ENCODE results near the gene FADS2. TPM values are rescaled to one million over a fixed set of nuclear protein-coding genes. Genes with fewer than 3 reads are reported as not detected.

FADS2 gene
- total RNA-seq, 2 experiments from 2014 or later, result 128 to 135 TPM

DNA sequence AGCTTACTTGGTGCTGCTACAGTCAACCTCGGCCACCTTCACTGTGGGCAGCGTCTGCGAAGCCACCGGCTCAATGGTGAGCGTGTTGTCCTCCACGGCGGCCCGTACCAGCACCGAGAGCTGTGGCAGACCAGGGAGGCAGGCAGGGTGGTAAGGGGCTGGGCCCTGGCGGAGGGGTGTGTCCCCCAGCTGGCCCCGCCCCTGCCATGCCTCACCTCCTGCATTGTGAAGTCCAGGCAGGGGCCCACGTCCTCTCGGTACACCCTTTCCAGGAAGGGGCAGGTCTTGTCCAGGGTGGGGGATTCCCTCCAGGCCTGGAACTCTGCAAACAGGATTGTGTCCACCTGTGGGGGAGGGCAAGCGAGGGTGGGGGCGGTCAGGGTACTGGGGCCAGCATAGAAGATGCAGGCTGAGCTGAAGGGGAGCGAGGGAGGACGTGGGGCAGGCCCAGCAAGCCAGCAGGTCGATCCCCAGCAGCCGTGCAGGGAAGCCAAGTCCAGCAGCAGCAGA, 76.5 kb downstream of the FADS2 start:
- DNase-seq, result no peak
- H3K27ac Mint-ChIP-seq, result no peak overlapping the region
- ChIA-PET CTCF (interaction anchor here (0.5 to 3.1 kb wide), 7 partner anchors 34 to 223 kb away, joined by 3 to 11 read pairs (median 3); no protein-coding TSS in a partner anchor), POLR2A (no interaction called here)
- no peak overlapping the region for H3K4me3 Mint-ChIP-seq
- no peaks in the 10 kb centered on the region for H3K9me3 Mint-ChIP-seq
- no peaks in the 10 kb centered on the region for H3K27me3 Mint-ChIP-seq
- H3K36me3 Mint-ChIP-seq (ENCODE audit: low read depth), result no peaks in the 10 kb centered on the region
- no peaks in the 10 kb centered on the region for H3K4me1 Mint-ChIP-seq

DNA sequence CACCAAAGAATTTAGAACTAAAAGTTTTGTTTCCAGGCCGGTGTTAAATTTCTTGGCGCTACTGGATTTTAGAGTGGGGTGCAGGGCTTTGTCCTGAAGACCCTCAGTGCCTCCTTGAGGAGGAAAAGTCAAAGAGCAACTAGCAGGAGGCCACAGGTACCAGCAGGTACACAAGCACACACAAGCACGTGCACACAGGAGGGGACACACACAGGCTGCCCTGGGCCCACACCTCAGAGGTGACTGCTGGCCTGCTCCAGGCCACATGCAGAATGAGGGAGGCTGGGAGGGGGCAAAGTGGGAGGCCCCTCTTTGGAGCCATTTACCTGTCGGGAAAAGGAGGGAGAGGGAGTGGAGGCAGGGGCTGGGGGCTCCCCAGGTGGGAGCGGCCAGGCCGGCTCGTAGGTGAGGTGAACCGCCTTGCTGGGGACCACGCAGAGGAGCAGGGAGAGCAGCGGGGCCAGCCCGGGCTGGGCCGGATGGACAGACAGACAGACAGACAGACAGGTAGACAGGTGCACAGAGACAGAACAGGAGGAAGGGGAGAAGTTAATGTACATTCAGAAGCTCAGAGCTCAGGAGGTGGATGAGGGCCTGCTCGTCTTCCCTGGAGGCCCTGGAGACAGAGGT, 77.1 kb downstream of the FADS2 start:
- ChIA-PET POLR2A (no interaction called here), CTCF (interaction anchor here (1.2 kb wide), 1 partner anchor 43 kb away, joined by 3 read pairs; no protein-coding TSS in a partner anchor)
- peak overlapping the region; percentile 31 for H3K27ac Mint-ChIP-seq

DNA sequence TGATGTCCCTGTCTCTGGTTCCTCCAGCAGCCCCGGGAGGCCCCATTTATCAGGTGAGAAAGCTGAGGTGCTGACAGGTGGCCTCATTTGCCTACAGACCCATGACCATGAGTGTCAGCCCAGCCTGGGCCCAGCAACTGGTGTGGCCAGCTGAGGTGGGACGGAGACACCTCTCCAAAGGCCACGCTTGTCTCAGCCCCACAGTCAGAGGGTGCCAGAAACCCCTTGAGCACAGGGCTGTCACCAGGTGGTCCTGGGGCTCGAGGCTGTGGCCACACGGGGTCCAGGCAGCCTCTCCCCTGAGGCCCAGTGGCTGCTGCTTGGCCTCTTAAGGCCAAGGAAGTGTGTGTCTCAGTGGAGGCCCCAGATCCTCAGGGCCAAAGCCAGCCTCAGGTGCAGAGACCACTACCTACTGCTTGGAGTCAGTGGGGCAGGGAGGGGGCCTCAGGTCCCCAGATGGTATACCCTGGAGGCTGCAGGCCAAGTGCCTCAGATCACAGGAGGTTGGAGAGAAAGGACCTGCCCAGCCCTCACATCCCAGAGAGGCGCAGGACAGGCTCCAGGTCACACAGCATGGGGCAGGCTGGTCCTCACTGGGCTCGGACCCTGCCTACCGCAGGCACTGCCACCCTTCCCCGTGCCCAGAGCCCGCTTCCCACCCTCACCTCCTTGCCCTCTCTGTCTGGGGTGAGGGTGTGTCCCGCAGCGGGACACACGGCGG, 77.9 kb downstream of the FADS2 start:
- Mint-ChIP-seq H3K4me1 (no peaks in the 10 kb centered on the region), H3K27ac (no peak overlapping the region), H3K27me3 (no peaks in the 10 kb centered on the region), H3K9me3 (no peaks in the 10 kb centered on the region), H3K4me3 (no peak overlapping the region), H3K36me3 (ENCODE audit: low read depth) (no peaks in the 10 kb centered on the region)
- no peak for DNase-seq
- POLR2A ChIA-PET, result no interaction called here
- CTCF ChIA-PET, result interaction anchor here (1.6 kb wide), 1 partner anchor 11 kb away, joined by 3 read pairs; the partner anchor contains the start of gene RAB3IL1

More for the DNA sequence above, 77.1 kb downstream of the FADS2 start:
- Mint-ChIP-seq H3K27me3 (no peaks in the 10 kb centered on the region), H3K36me3 (ENCODE audit: low read depth) (no peaks in the 10 kb centered on the region), H3K9me3 (no peaks in the 10 kb centered on the region), H3K4me3 (no peak overlapping the region), H3K4me1 (no peaks in the 10 kb centered on the region)
- no peak for DNase-seq

DNA sequence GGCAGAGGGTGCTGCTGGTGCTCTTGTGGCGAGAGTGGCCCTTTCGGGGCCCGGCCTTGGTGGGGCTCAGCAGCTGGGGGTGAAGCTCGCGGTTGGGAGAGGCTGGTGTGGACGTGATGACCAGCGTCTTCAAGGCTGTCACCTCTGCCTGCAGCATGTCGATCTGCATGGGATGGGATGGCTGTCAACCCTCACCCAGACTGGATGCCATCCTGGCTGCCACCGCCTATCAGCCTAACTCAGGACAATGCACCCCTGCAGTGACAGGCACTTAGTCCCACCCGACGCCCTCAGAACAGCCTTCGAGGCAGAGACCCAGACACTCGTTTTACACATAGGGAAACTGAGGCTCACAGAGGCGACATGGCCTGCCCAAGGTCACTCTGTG, 78.4 kb downstream of the FADS2 start:
- H3K4me1 Mint-ChIP-seq, result no peaks in the 10 kb centered on the region
- H3K36me3 Mint-ChIP-seq (ENCODE audit: low read depth), result no peaks in the 10 kb centered on the region
- no peak overlapping the region for H3K4me3 Mint-ChIP-seq
- POLR2A ChIA-PET, result no interaction called here
- H3K27ac Mint-ChIP-seq, result no peak overlapping the region
- no peaks in the 10 kb centered on the region for H3K27me3 Mint-ChIP-seq
- no peak for DNase-seq
- CTCF ChIA-PET, result interaction anchor here (1.3 to 2.6 kb wide), 4 partner anchors 8 to 203 kb away, joined by 3 to 10 read pairs (median 3); partner anchors contain the start of gene RAB3IL1
- H3K9me3 Mint-ChIP-seq, result no peaks in the 10 kb centered on the region

DNA sequence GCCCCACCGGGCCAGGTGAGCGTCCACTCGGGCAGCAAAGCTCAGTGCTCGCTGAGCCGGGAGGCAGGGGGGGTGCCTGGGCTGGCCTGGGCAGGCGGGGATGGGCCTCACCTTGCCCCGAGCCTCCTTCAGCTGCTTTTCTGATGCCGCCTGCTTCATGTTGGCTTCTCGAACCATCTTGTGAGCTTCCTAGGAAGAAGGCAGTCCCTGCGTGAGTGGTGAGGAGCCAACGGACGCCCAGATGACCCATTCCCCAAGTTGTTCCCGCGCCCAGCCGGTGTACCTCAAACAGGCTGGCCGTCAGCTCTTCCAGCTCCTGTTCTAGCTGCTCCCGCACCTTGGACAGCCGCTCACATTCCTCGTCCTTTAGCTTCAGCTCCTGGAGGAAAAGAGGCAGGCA, 79.2 kb downstream of the FADS2 start:
- ChIA-PET CTCF (interaction anchor here (1.0 to 2.6 kb wide), 7 partner anchors 9 to 202 kb away, joined by 3 to 10 read pairs (median 3); partner anchors contain the start of gene RAB3IL1), POLR2A (no interaction called here)
- Mint-ChIP-seq H3K36me3 (ENCODE audit: low read depth) (no peaks in the 10 kb centered on the region), H3K4me1 (no peaks in the 10 kb centered on the region), H3K27me3 (no peaks in the 10 kb centered on the region), H3K27ac (no peak overlapping the region), H3K4me3 (no peak overlapping the region), H3K9me3 (no peaks in the 10 kb centered on the region)
- no peak for DNase-seq

DNA sequence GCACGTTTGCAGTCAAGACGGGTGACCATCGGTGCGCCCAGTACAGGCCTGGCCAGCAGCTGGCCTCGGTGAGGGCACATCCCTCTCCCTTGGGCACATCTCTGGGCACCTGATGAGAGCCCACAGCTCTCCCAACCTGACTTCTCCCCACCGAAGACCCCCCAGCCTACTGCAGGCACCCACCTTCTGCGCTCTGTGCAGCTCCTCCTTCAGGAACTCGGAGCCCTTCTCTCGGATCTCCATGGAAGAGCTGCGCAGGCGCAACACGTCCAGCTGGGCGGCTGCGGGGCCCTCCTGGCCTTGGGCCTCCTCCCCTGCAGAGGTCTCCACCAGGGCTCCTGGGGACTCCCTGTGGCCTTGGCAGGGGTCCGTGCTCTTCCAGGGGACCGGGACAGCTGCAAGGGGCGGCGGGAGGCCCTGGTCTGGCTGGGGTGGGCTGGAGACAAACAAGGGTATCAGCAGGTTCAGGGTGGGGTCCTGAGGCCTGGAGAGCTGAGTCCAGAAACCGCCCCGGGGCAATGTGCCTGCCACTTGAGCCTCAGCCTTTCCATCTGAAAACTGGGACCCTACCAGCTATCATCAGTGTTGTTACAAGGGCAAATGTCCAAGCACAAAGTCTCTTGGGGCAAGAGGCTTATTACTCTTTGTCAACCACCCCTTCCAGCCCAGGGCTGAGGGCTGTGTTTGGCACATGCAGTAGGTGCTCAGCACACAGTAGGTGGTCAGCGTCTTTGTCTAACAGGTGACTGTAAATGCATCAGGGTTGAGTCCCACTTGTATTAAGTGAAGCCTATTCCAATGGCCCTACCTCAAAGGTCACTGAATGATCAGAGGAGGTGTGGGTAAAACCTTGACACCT, 80.0 kb downstream of the FADS2 start:
- no peaks in the 10 kb centered on the region for H3K4me1 Mint-ChIP-seq
- no peaks in the 10 kb centered on the region for H3K9me3 Mint-ChIP-seq
- H3K27ac Mint-ChIP-seq, result no peak overlapping the region
- H3K4me3 Mint-ChIP-seq, result no peak overlapping the region
- CTCF ChIA-PET, result interaction anchor here (0.7 to 2.6 kb wide), 9 partner anchors 8 to 201 kb away, joined by 3 to 10 read pairs (median 3); partner anchors contain the start of gene RAB3IL1
- no peak for DNase-seq
- H3K27me3 Mint-ChIP-seq, result no peaks in the 10 kb centered on the region
- POLR2A ChIA-PET, result no interaction called here
- no peaks in the 10 kb centered on the region for H3K36me3 Mint-ChIP-seq (ENCODE audit: low read depth)

DNA sequence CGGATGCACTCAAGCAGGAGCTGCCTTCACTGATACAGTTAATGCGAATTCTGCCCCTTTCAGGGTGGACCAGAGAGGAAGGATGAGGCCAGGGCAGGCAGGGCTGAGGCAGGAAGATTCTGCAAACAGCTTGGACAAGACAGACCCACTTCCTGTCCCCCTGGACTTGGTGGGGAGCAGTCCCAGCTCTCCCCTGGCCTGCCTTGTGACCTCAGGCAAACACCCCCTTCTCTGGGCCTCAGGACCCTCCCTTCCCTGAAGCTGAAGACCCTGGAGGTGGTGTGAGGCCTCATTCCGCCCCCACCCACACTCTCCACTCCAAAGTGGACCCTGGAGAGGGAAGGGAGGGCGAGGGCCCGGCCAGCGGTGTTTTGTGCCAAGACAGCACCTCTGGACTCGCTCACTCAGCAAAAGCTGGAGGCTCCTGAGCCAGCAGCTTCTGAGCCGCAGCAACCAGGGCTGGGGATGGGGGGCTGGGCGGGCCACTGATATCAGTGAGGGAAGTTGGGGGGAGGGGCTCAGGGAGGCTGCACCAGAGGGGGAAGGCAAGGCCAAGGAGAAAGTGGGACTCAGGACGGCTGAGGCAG, 80.7 kb downstream of the FADS2 start:
- Mint-ChIP-seq H3K4me3 (no peak overlapping the region), H3K9me3 (no peaks in the 10 kb centered on the region), H3K4me1 (no peaks in the 10 kb centered on the region), H3K27me3 (no peaks in the 10 kb centered on the region), H3K36me3 (ENCODE audit: low read depth) (no peaks in the 10 kb centered on the region), H3K27ac (no peak overlapping the region)
- ChIA-PET CTCF (interaction anchor here (1.1 to 2.6 kb wide), 4 partner anchors 11 to 173 kb away, joined by 3 to 10 read pairs (median 4); no protein-coding TSS in a partner anchor), POLR2A (no interaction called here)
- DNase-seq, result no peak

DNA sequence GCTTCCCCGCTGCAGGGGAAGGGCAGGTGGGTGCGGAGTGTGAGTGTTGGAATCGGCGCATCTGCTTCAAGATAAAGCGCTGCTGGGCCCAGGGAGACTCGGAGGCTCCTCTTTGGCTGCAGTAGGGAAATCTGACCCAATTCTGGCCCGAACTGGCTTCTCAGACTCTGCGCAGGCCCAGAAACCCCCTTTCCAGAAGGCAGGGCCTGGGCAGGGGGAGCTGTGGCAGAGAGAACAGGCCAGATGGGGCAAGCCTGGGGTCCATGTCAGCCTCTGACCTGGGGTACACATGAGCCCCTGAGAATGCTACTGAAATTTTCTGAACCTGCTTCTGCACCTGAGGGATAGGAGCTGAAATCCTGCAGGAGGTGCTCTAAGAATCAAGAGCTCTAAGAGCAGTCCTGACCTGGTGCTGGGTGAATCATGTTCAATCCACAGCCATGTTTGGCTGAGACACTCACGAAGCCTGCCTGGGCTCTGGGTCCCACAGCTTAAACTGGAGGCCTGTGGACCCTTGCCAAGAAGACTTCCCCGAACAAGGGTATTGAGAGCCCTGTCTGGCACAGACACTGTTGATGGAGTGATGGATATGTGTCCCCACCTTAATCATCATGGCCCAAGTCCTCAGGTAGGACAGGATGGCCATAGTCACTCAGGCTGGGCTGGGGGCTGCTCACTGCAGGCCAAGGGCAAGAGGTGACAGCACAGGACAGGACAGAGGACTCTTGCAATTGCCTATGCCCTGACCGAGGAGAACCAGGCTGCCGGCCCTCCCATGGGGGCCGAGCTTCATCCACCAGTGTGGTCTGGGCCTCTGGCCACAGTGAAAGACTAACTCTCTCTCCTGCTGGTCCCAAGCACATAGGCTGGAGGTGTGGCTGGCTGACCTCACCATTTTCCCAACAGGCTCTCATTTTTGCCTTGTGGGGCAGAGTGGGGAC, 82.4 kb downstream of the FADS2 start:
- Mint-ChIP-seq H3K27ac (no peak overlapping the region), H3K27me3 (peaks cover 7% of the 10 kb centered on the region), H3K4me3 (no peak overlapping the region), H3K9me3 (no peaks in the 10 kb centered on the region), H3K36me3 (ENCODE audit: low read depth) (no peaks in the 10 kb centered on the region), H3K4me1 (no peaks in the 10 kb centered on the region)
- no peak for DNase-seq
- ChIA-PET CTCF (interaction anchor here (0.6 to 1.5 kb wide), 3 partner anchors 12 to 118 kb away, joined by 3 read pairs; partner anchors contain the start of genes FEN1 and TMEM258), POLR2A (no interaction called here)

DNA sequence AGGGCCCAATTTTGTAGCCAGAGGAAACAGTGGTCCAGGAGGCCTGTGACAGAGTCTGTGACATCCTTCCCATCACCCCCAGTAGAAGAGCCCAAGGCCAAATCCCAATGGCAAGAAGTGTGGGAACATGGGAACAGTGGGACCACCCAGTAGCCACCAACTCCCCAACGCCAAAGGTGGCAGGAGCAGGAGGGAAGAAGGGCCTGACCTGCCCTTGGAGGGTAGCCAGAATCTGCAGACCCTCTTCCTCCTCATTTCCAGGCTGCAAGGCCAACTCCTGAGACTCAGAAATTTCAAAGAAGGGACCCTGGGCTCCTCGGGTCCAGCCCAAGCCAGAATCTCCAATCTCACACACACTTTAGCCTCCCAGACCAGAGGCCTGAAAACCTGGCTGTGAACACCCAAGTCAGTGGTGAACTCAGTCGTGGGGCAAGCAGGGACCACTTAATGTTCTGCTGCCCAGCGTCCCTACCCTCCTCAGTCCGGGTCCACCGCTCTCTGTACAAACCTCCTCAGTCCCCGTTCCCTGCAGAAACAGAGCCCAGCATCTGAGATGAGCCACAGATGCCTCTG, 83.1 kb downstream of the FADS2 start:
- DNase-seq, result no peak
- POLR2A ChIA-PET, result no interaction called here
- Mint-ChIP-seq H3K27ac (no peak overlapping the region), H3K4me1 (no peaks in the 10 kb centered on the region), H3K27me3 (peaks cover 11% of the 10 kb centered on the region), H3K9me3 (no peaks in the 10 kb centered on the region), H3K4me3 (no peak overlapping the region), H3K36me3 (ENCODE audit: low read depth) (no peaks in the 10 kb centered on the region)
- CTCF ChIA-PET, result interaction anchor here (1.5 kb wide), 1 partner anchor 18 kb away, joined by 3 read pairs; no protein-coding TSS in a partner anchor

DNA sequence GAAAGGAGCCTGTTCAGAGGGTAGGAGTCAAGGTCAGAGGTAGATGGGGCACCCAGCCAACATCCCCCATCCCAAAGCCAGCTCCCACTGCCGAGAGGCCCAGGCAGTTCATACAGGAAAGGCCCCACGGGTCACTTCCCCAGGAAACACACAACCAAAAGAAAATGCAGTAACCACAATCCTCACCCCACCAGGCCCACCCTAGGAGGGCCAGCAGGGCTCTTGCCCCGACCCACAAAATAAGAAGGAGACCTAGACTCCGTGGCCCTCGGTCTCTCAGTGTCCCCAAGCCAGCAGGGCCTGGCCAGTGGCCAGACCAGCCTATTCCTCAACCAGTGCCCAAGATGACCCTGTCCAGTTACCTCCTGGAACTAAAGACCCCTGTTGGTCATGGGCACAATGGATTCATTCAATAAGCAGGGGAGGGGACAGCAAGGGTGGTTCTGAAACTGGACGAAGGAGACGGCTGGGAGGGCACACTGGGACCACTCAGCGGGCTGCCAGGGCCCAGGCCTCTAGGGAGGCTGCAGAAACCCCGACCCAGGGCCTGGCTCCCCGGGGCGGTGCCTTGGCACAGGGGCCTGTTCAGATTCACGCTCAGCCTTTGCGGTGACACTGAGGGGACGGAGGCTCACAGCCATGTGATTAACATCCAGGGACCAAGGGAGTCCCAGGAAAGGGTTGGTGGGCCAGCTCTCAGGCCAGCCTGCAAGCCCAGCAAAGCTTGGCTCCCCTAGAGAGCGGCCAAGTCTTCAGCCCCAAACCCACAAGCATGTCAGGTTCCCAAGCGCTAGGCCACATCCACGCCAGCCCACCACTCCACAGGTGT, 83.8 kb downstream of the FADS2 start:
- Mint-ChIP-seq H3K27me3 (peaks cover 17% of the 10 kb centered on the region), H3K9me3 (no peaks in the 10 kb centered on the region), H3K4me1 (no peaks in the 10 kb centered on the region), H3K27ac (no peak overlapping the region), H3K4me3 (no peak overlapping the region), H3K36me3 (ENCODE audit: low read depth) (no peaks in the 10 kb centered on the region)
- DNase-seq, result no peak
- ChIA-PET POLR2A (no interaction called here), CTCF (no interaction called here)

DNA sequence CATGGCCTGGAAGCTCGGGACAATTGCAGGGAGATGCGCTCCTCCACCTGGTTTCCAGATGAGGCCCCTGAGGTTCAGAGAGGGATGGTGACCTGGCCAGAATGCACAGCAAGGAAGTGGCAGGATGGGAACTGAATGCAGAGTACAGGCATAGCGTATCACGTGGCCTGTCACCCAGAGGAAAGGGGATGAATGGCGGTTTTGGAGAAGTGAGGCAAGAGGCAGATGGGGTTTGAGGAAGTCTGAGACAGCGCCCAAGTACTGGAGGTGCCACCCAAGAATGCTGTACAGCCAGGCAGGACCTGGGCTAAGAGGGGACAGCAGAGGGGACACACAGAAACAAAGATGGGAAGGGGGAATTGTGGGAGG, 84.4 kb downstream of the FADS2 start:
- Mint-ChIP-seq H3K9me3 (no peaks in the 10 kb centered on the region), H3K4me1 (no peaks in the 10 kb centered on the region), H3K4me3 (no peak overlapping the region), H3K27ac (no peak overlapping the region), H3K36me3 (ENCODE audit: low read depth) (no peaks in the 10 kb centered on the region), H3K27me3 (peaks cover 18% of the 10 kb centered on the region)
- DNase-seq, result no peak
- ChIA-PET CTCF (no interaction called here), POLR2A (no interaction called here)

All from activated CD4-positive, alpha-beta T cell treated with anti-CD3 and anti-CD28 coated beads, Interleukin-2, amount 10 ng/mL, durations not matched to agents 7 days and 5 days (primary cell).